Activated CD4-positive, alpha-beta T cell treated with anti-CD3 and anti-CD28 coated beads, Interleukin-2, amount 50 U/mL, for 4 hours (primary cell): ENCODE data around the gene C4orf36.
A peak's percentile ranks its signal among the peaks of the same experiment; 100 is the strongest.

Experiments used
- DNase-seq, 2 experiments: peaks; one replicate each; pipeline ENCODE4 v3.0.0-alpha.2; 2020

Gene C4orf36

GRCh38 chr4:86891762-86892635 is at the start of gene C4orf36:
Gene C4orf36, minus strand, starts transcription at chr4:86892422. Its CDS starts 902 bp downstream, at chr4:86891520.
- no peak for DNase-seq

GRCh38 chr4:86940920-86941460 is 48.8 kb upstream of the C4orf36 start:
- DNase-seq, result no peak

GRCh38 chr4:86939729-86940575 is 47.7 kb upstream of the C4orf36 start:
- no peak for DNase-seq

- DNase-seq, result no peak
Observed at GRCh38 chr4:86938771-86939520, 46.7 kb upstream of the C4orf36 start.

GRCh38 chr4:86935853-86936733 is 43.9 kb upstream of the C4orf36 start:
- DNase-seq, result peak; percentile 77

- no peak for DNase-seq
Observed at GRCh38 chr4:86935566-86935852, 43.3 kb upstream of the C4orf36 start.

- peak; percentile 73 to 76 for DNase-seq
Observed at GRCh38 chr4:86934771-86935565, 42.7 kb upstream of the C4orf36 start, which contains the start of gene AFF1. Gene AFF1, plus strand, starts transcription at chr4:86935011. Its CDS starts 13,523 bp downstream, at chr4:86948534.

GRCh38 chr4:86934147-86934770 is 42.0 kb upstream of the C4orf36 start:
- no peak for DNase-seq

GRCh38 chr4:86928400-86929255 is 36.4 kb upstream of the C4orf36 start:
- no peak for DNase-seq

GRCh38 chr4:86927843-86928395 is 35.7 kb upstream of the C4orf36 start:
- peak in 1 of 2 experiments; percentile 7 for DNase-seq

GRCh38 chr4:86926435-86927086 is 34.3 kb upstream of the C4orf36 start:
- no peak for DNase-seq

- no peak for DNase-seq
Observed at GRCh38 chr4:86924811-86925210, 32.6 kb upstream of the C4orf36 start.

GRCh38 chr4:86921608-86922252 is 29.5 kb upstream of the C4orf36 start:
- DNase-seq, result no peak

- no peak for DNase-seq
Observed at GRCh38 chr4:86919561-86920223, 27.5 kb upstream of the C4orf36 start.

GRCh38 chr4:86918539-86919072 is 26.4 kb upstream of the C4orf36 start:
- DNase-seq, result no peak

GRCh38 chr4:86917212-86918039 is 25.2 kb upstream of the C4orf36 start:
- no peak for DNase-seq
